PC-3 (cell line): ENCODE measurements around the gene ATG2A.

Experiments used
- CTCF ChIP-seq: fragments of 300-600 bp; sonication (generic); conservative IDR thresholded peaks from 2 replicates; pipeline ENCODE4 v1.5.1; 2017; ENCODE audit warnings: antibody characterized with exemption, low read depth, mild to moderate bottlenecking, low read length
- EZH2 ChIP-seq: fragments of 300-600 bp; sonication (generic); IDR thresholded peaks from one replicate; pipeline ENCODE4 v1.6.1; 2017; ENCODE audit warnings: antibody characterized with exemption, mild to moderate bottlenecking, low read length; ENCODE audit not compliant: unreplicated experiment

- no peak for TF ChIP-seq CTCF
- no peak for TF ChIP-seq EZH2
Measured at GRCh38 chr11:64906314-64906635, 10.7 kb downstream of the ATG2A start.
